Measurements from ENCODE around the gene SVEP1. TPM values are rescaled to one million over a fixed set of nuclear protein-coding genes. Genes with fewer than 3 reads are reported as not detected.
"Not testable (repeated sequence)": the region's sequence is repeated elsewhere in the genome, so short reads cannot be mapped to it uniquely, and the experiment has no call there.

Gene SVEP1
- polyA plus RNA-seq, 1 experiment: 24.8 TPM

- POLR2A ChIA-PET: no interaction called here
Measured at GRCh38 chr9:110620726-110621125, 41.2 kb upstream of the SVEP1 start.

GRCh38 chr9:110619831-110620230, 40.3 kb upstream of the SVEP1 start:
- ChIA-PET CTCF (interaction anchor here (1.5 to 2.1 kb wide), 4 partner anchors 10 to 402 kb away, joined by 3 to 9 read pairs (median 4); no protein-coding TSS in a partner anchor), POLR2A (interaction anchor here (0.6 kb wide), 1 partner anchor 1109 kb away, joined by 3 read pairs; no protein-coding TSS in a partner anchor)
- no peaks in the 10 kb centered on the region for H3K36me3 ChIP-seq (ENCODE audit: control insufficient read depth, insufficient read depth, low read length)
- TF ChIP-seq CTCF (IDR thresholded peaks at IDR 0.05; ENCODE audit: insufficient read depth, low read depth, low read length): no peak
- H3K4me3 ChIP-seq (ENCODE audit: low read depth, low read length): no peak overlapping the region
- H3K27me3 ChIP-seq (ENCODE audit: control insufficient read depth, insufficient read depth, low read length): no peaks in the 10 kb centered on the region
- no peak for DNase-seq (ENCODE audit: low read depth)

More at GRCh38 chr9:110620726-110621125, 41.2 kb upstream of the SVEP1 start:
- CTCF ChIA-PET: no interaction called here
- Histone ChIP-seq H3K4me3 (ENCODE audit: low read depth, low read length) (no peak overlapping the region), H3K27me3 (ENCODE audit: control insufficient read depth, insufficient read depth, low read length) (no peaks in the 10 kb centered on the region), H3K36me3 (ENCODE audit: control insufficient read depth, insufficient read depth, low read length) (no peaks in the 10 kb centered on the region)
- no peak for DNase-seq (ENCODE audit: low read depth)
- no peak for TF ChIP-seq CTCF (IDR thresholded peaks at IDR 0.05; ENCODE audit: insufficient read depth, low read depth, low read length)

GRCh38 chr9:110615498-110615897, 36.0 kb upstream of the SVEP1 start:
- ChIA-PET CTCF (interaction anchor here (0.6 kb wide), 1 partner anchor 941 kb away, joined by 4 read pairs; no protein-coding TSS in a partner anchor), POLR2A (no interaction called here)
- DNase-seq (ENCODE audit: low read depth): no peak

DNA sequence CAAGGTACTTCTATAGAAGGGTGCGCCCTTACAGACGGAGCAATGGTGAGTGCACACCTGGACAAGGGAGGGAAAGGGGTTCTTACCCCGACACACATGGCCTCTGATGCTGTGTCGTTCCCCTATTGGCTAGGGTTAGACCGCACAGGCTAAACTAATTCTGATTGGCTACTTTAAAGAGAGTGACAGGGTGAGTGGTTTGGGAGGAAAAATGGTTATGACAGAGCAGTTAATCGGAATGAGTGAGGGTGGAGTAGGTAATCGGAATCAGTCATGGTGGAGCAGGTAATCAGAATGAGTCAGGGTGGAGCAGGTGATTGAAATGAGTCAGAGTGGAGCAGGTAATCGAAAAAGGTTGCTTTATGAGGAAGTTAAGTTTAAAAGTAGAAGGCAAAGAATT, 35.0 kb upstream of the SVEP1 start:
- H3K27me3 ChIP-seq (ENCODE audit: control insufficient read depth, insufficient read depth, low read length); DNase-seq (ENCODE audit: low read depth); H3K4me3 ChIP-seq (ENCODE audit: low read depth, low read length); H3K36me3 ChIP-seq (ENCODE audit: control insufficient read depth, insufficient read depth, low read length); CTCF ChIA-PET; POLR2A ChIA-PET: not testable (repeated sequence)

More at GRCh38 chr9:110615498-110615897, 36.0 kb upstream of the SVEP1 start:
- H3K27me3 ChIP-seq (ENCODE audit: control insufficient read depth, insufficient read depth, low read length): no peaks in the 10 kb centered on the region
- no peak overlapping the region for H3K4me3 ChIP-seq (ENCODE audit: low read depth, low read length)
- TF ChIP-seq CTCF (IDR thresholded peaks at IDR 0.05; ENCODE audit: insufficient read depth, low read depth, low read length): no peak
- H3K36me3 ChIP-seq (ENCODE audit: control insufficient read depth, insufficient read depth, low read length): no peaks in the 10 kb centered on the region

- Histone ChIP-seq H3K36me3 (ENCODE audit: control insufficient read depth, insufficient read depth, low read length) (no peaks in the 10 kb centered on the region), H3K4me3 (ENCODE audit: low read depth, low read length) (no peak overlapping the region), H3K27me3 (ENCODE audit: control insufficient read depth, insufficient read depth, low read length) (no peaks in the 10 kb centered on the region)
- ChIA-PET CTCF (interaction anchor here (0.7 to 1.6 kb wide), 4 partner anchors 13 to 421 kb away, joined by 3 to 8 read pairs (median 4); no protein-coding TSS in a partner anchor), POLR2A (no interaction called here)
- no peak for DNase-seq (ENCODE audit: low read depth)
- TF ChIP-seq CTCF (IDR thresholded peaks at IDR 0.05; ENCODE audit: insufficient read depth, low read depth, low read length): no peak
Measured at GRCh38 chr9:110606179-110606790, 26.7 kb upstream of the SVEP1 start.

DNA sequence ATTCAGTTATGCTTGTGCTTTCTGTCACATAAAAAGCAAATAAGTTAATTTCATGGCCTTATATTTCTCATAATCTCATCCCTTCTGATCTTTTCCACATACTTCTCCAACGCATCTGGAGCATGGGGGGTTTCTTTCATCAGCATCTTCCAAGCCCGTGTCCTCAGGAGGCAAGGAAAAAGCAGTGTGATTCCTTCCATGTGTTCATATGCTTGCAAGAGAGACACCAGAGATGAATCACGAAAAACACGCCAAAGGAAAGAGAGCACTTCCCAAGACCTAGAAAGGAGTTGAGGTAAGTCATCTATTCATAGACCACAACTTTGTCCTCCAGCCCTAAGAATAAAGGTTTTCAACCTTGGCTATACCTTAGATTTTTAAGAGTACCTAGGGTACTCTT, 26.0 kb upstream of the SVEP1 start:
- no peak for DNase-seq (ENCODE audit: low read depth)
- TF ChIP-seq CTCF (IDR thresholded peaks at IDR 0.05; ENCODE audit: insufficient read depth, low read depth, low read length): no peak
- Histone ChIP-seq H3K36me3 (ENCODE audit: control insufficient read depth, insufficient read depth, low read length) (no peaks in the 10 kb centered on the region), H3K4me3 (ENCODE audit: low read depth, low read length) (no peak overlapping the region), H3K27me3 (ENCODE audit: control insufficient read depth, insufficient read depth, low read length) (no peaks in the 10 kb centered on the region)
- CTCF ChIA-PET: interaction anchor here (0.7 to 1.6 kb wide), 2 partner anchors 14 to 264 kb away, joined by 4 to 5 read pairs; no protein-coding TSS in a partner anchor
- POLR2A ChIA-PET: no interaction called here

Measured in BJ (cell line).